OCI-LY1 (cell line): ENCODE results near the gene CHCHD3.

Experiments used
- EZH2 ChIP-seq: fragments of 200-600 bp; sonication (generic), shearing (Covaris generic); IDR thresholded peaks from 2 replicates; pipeline ENCODE4 v1.8.0; 2017; ENCODE audit warnings: borderline replicate concordance, mixed run types, mild to moderate bottlenecking, antibody characterized with exemption, low read length, moderate library complexity, mixed read lengths
- TF ChIP-seq, protein P1 (sequence below): fragments of 200-600 bp; sonication (generic), shearing (Covaris generic); IDR thresholded peaks from 2 replicates; pipeline ENCODE4 v1.5.1; 2017; ENCODE audit warnings: mild to moderate bottlenecking, antibody characterized with exemption, low read length, moderate library complexity, mixed read lengths

DNA sequence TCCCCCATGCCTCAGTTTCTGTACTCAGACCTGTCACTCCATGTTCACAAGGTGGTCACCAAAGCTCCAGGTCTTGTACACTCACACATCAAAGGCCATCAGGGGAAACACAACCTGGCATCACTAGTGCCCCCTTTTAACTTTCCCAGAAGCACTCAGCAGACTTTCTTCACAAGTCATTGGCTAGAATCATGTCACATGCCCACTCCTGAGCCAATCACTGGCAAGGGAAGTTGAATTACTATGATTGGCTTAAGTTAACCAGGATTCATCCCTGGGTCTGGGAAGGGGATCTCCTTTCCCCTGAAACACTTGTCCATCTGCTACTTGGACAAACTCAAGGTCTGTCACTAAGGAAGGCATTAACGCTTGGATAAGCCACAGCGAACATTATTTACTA, 311.8 kb downstream of the CHCHD3 start:
- TF ChIP-seq, protein P1, sequence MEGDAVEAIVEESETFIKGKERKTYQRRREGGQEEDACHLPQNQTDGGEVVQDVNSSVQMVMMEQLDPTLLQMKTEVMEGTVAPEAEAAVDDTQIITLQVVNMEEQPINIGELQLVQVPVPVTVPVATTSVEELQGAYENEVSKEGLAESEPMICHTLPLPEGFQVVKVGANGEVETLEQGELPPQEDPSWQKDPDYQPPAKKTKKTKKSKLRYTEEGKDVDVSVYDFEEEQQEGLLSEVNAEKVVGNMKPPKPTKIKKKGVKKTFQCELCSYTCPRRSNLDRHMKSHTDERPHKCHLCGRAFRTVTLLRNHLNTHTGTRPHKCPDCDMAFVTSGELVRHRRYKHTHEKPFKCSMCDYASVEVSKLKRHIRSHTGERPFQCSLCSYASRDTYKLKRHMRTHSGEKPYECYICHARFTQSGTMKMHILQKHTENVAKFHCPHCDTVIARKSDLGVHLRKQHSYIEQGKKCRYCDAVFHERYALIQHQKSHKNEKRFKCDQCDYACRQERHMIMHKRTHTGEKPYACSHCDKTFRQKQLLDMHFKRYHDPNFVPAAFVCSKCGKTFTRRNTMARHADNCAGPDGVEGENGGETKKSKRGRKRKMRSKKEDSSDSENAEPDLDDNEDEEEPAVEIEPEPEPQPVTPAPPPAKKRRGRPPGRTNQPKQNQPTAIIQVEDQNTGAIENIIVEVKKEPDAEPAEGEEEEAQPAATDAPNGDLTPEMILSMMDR = no peak
- TF ChIP-seq EZH2 = no peak
